Prostate gland (tissue), 2 donors: Measurements from ENCODE around the gene UPF1. TPM values are rescaled to one million over a fixed set of nuclear protein-coding genes. Genes with fewer than 3 reads are reported as not detected.

Experiments
- DNase-seq: peaks from one replicate; pipeline ENCODE4 v3.0.0-alpha.2; 2019; ENCODE audit warnings: low spot score
- H3K27ac ChIP-seq, 2 donors: fragments of 200-600 bp; sonication (generic); 2 replicates each; pipeline ENCODE4 v1.5.1; 2017 to 2019
- H3K27me3 ChIP-seq: fragments of 200-600 bp; sonication (generic); replicated peaks from 2 replicates; pipeline ENCODE4 v1.5.1; 2019; ENCODE audit not compliant: insufficient read depth
- H3K36me3 ChIP-seq, 2 donors: fragments of 200-600 bp; sonication (generic); 1 replicate in 1 of 2; 2 replicates in 1 of 2; pipeline versions ENCODE4 v1.5.1 to v1.8.1; 2017 to 2019
- H3K4me1 ChIP-seq: fragments of 200-600 bp; sonication (generic); replicated peaks from 2 replicates; pipeline ENCODE4 v1.5.1; 2019
- H3K4me3 ChIP-seq, 2 donors: fragments of 200-600 bp; sonication (generic); 2 replicates each; pipeline ENCODE4 v1.5.1; 2017 to 2019
- H3K9me3 ChIP-seq: fragments of 200-600 bp; sonication (generic); 2 replicates; pipeline ENCODE4 v1.5.1; 2017
- CTCF ChIP-seq, 4 experiments: fragments of 200-600 bp in 2 of 4; fragments of 450-650 bp in 2 of 4; sonication (generic) in 2 of 4; IDR thresholded peaks; 1 replicate in 3 of 4; 2 replicates in 1 of 4; pipeline ENCODE4 v1.5.1; 2016 to 2019; ENCODE audit warnings: antibody characterized with exemption in 4 of 4, mild to moderate bottlenecking in 2 of 4, moderate library complexity in 2 of 4
- POLR2A ChIP-seq: fragments of 450-650 bp; IDR thresholded peaks from one replicate; pipeline ENCODE4 v1.6.1; 2016; ENCODE audit warnings: antibody characterized with exemption, mild to moderate bottlenecking
- POLR2AphosphoS5 ChIP-seq: sonication (generic); formaldehyde crosslinking; IDR thresholded peaks from one replicate; pipeline ENCODE4 v1.6.1; 2017; ENCODE audit warnings: antibody characterized with exemption
- WGBS: methylation state at CpG from one replicate; pipeline ENCODE4 v1.1.5; 2018; 5-methylcytosine and 5-hydroxymethylcytosine counted together
- intact Hi-C: fragments of 100-400 bp; cut with DNase I; formaldehyde crosslinking; loops from one replicate; pipeline ENCODE4 v1.14.2; 2022
- total RNA-seq, 2 donors: library from RNA; depleted of rRNA; stranded (reverse); fragments of >200 nt; gene quantifications; one replicate each; pipeline ENCODE4 v1.1.0, GENCODE V29; 2016

Gene UPF1
- total RNA-seq, 2 donors from 2014 or later, result 105 to 171 TPM

- Histone ChIP-seq H3K27me3 (no peaks in the 10 kb centered on the region), H3K27ac (peak overlapping the region; percentile 80 to 91), H3K4me1 (no peaks in the 10 kb centered on the region), H3K36me3 (no peaks in the 10 kb centered on the region), H3K9me3 (no peaks in the 10 kb centered on the region), H3K4me3 (peak overlapping the region; percentile 67 to 82)
- intact Hi-C loops, result no loop called here
- WGBS, result under 1% methylated on average over 27 of the region's 69 CpGs
- no peak for DNase-seq
- TF ChIP-seq POLR2AphosphoS5 (no peak), POLR2A (no peak), CTCF (IDR thresholded peaks at IDR 0.05) (peak in 1 of 4 experiments; percentile 8)
Measured at GRCh38 chr19:18832306-18833140, 764 bp downstream of the UPF1 start.

GRCh38 chr19:18833141-18833476, 1.4 kb downstream of the UPF1 start:
- H3K9me3 ChIP-seq, result no peaks in the 10 kb centered on the region
- no peaks in the 10 kb centered on the region for H3K4me1 ChIP-seq
- no peaks in the 10 kb centered on the region for H3K36me3 ChIP-seq
- no peak for DNase-seq
- WGBS, result 1% methylated on average over 9 of the region's 9 CpGs
- intact Hi-C loops, result no loop called here
- H3K27me3 ChIP-seq, result no peaks in the 10 kb centered on the region
- H3K27ac ChIP-seq, result peak overlapping the region; percentile 80 to 91
- peak overlapping the region; percentile 67 to 82 for H3K4me3 ChIP-seq
- TF ChIP-seq POLR2A, result no peak
- TF ChIP-seq CTCF (IDR thresholded peaks at IDR 0.05), result no peak
- TF ChIP-seq POLR2AphosphoS5, result no peak

- H3K9me3 ChIP-seq, result no peaks in the 10 kb centered on the region
- no peaks in the 10 kb centered on the region for H3K27me3 ChIP-seq
- H3K36me3 ChIP-seq, result no peaks in the 10 kb centered on the region
- peak; percentile 36 for DNase-seq
- H3K27ac ChIP-seq, result peak overlapping the region; percentile 80 to 91
- peak overlapping the region; percentile 67 to 82 for H3K4me3 ChIP-seq
- 12% methylated on average over 18 of the region's 18 CpGs for WGBS
- H3K4me1 ChIP-seq, result no peaks in the 10 kb centered on the region
- TF ChIP-seq CTCF (IDR thresholded peaks at IDR 0.05) (no peak), POLR2AphosphoS5 (peak; percentile 26), POLR2A (peak; percentile 43)
- intact Hi-C loops, result no loop called here
Measured at GRCh38 chr19:18833849-18834643, 2.3 kb downstream of the UPF1 start.

- Histone ChIP-seq H3K27me3 (no peaks in the 10 kb centered on the region), H3K36me3 (no peaks in the 10 kb centered on the region), H3K9me3 (no peaks in the 10 kb centered on the region), H3K4me3 (peak overlapping the region in 1 of 2 donors; percentile 82), H3K27ac (peak overlapping the region; percentile 80 to 91), H3K4me1 (peaks cover 2% of the 10 kb centered on the region)
- no peak for DNase-seq
- TF ChIP-seq POLR2A (no peak), POLR2AphosphoS5 (no peak), CTCF (IDR thresholded peaks at IDR 0.05) (no peak)
- WGBS, result 41% methylated on average over 4 of the region's 4 CpGs
- intact Hi-C loops, result no loop called here
Measured at GRCh38 chr19:18834644-18834984, 2.9 kb downstream of the UPF1 start.
